Spleen (tissue), 11 donors: Measurements from ENCODE around the gene SRGAP1. TPM values are rescaled to one million over a fixed set of nuclear protein-coding genes. Genes with fewer than 3 reads are reported as not detected.

ENCODE experiments used
- DNase-seq: peaks from one replicate; pipeline ENCODE4 v3.0.0-alpha.2; 2020
- H3K27ac ChIP-seq, 8 donors: fragments of 200-600 bp; sonication (generic) in 7 of 8; 1 replicate in 4 of 8; 2 replicates in 4 of 8; pipeline versions ENCODE4 v1.5.0 to v1.8.0; 2016 to 2021; ENCODE audit warnings: inconsistent platforms in 4 of 8, mild to moderate bottlenecking in 4 of 8, moderate library complexity in 1 of 8
- H3K27me3 ChIP-seq, 7 donors: fragments of 200-600 bp; sonication (generic) in 6 of 7; replicated peaks in 1 of 7; 1 replicate in 4 of 7; 2 replicates in 3 of 7; pipeline versions ENCODE4 v1.5.0 to v1.8.0; 2016 to 2021; ENCODE audit warnings: inconsistent platforms in 3 of 7, mild to moderate bottlenecking in 1 of 7
- H3K36me3 ChIP-seq, 6 donors: fragments of 200-600 bp; sonication (generic) in 5 of 6; 1 replicate in 4 of 6; 2 replicates in 2 of 6; pipeline versions ENCODE4 v1.5.0 to v1.8.0; 2016 to 2021; ENCODE audit warnings: inconsistent platforms in 2 of 6
- H3K4me1 ChIP-seq, 6 donors: fragments of 200-600 bp; sonication (generic) in 5 of 6; 1 replicate in 3 of 6; 2 replicates in 3 of 6; pipeline versions ENCODE4 v1.5.0 to v1.8.0; 2016 to 2021; ENCODE audit warnings: inconsistent platforms in 3 of 6
- H3K4me3 ChIP-seq, 8 donors: fragments of 200-600 bp; sonication (generic) in 7 of 8; 1 replicate in 4 of 8; 2 replicates in 4 of 8; pipeline versions ENCODE4 v1.5.0 to v1.8.0; 2016 to 2021; ENCODE audit warnings: inconsistent platforms in 4 of 8, mild to moderate bottlenecking in 4 of 8, moderate library complexity in 2 of 8
- H3K9me3 ChIP-seq, 8 donors: fragments of 200-600 bp; sonication (generic) in 7 of 8; 1 replicate in 4 of 8; 2 replicates in 4 of 8; pipeline versions ENCODE4 v1.5.0 to v1.8.0; 2016 to 2021; ENCODE audit warnings: inconsistent platforms in 4 of 8
- CTCF ChIP-seq, 11 experiments: fragments of 200-600 bp in 7 of 11; fragments of 450-650 bp in 4 of 11; sonication (generic) in 4 of 11; IDR thresholded peaks in 8 of 11; conservative IDR thresholded peaks in 3 of 11; 1 replicate in 7 of 11; 2 replicates in 4 of 11; pipeline versions ENCODE4 v1.4.0 to v1.8.0; 2016 to 2021; ENCODE audit warnings: antibody characterized with exemption in 11 of 11, inconsistent platforms in 4 of 11, mild to moderate bottlenecking in 1 of 11
- POLR2A ChIP-seq, 3 donors: fragments of 450-650 bp; IDR thresholded peaks; one replicate each; pipeline ENCODE4 v1.5.1; 2017; ENCODE audit warnings: antibody characterized with exemption in 3 of 3, mild to moderate bottlenecking in 1 of 3
- POLR2AphosphoS5 ChIP-seq, 3 donors: sonication (generic); formaldehyde crosslinking; IDR thresholded peaks; one replicate each; pipeline ENCODE4 v1.5.1; 2017; ENCODE audit warnings: antibody characterized with exemption in 3 of 3
- WGBS, 5 donors: extraction: QIAGEN DNeasy Blood & Tissue Kit in 3 of 5; methylation state at CpG; one replicate each; pipeline versions ENCODE4 v1.1.5 to v1.1.7; 2013 to 2018; 5-methylcytosine and 5-hydroxymethylcytosine counted together
- intact Hi-C: fragments of 100-400 bp; cut with DNase I; formaldehyde crosslinking; loops from one replicate; pipeline ENCODE4 v1.15.0; 2023; ENCODE audit warnings: low total_unique reads
- polyA plus RNA-seq, 3 donors: library from polyadenylated mRNA; stranded (reverse); fragments of 200-250 nt; gene quantifications; one replicate each; pipeline ENCODE4 v1.2.1, GENCODE V29; 2013
- total RNA-seq, 7 donors: library from RNA; depleted of rRNA in 3 of 7; stranded (reverse); fragments of >200 nt in 3 of 7; fragmentation: NEBNext Ultra II Directional in 4 of 7; extraction: Animal tissue kit (Norgen Biotek cat#: 25700) in 4 of 7; gene quantifications; one replicate each; pipeline versions ENCODE4 v1.1.0 to v1.2.1, GENCODE V29; 2016 to 2021
- donor health status: healthy with polysubstance abuse.
- donor health status: DM: no; HTN: no; CAD: no; lungs with moderate emphysema.
- donor health status: DM: no; HTN: no; CAD: no.
- donor health status: Bipolar disorder and iron deficiency.
- donor health status: healthy.
- donor health status: DM: no; HTN: no; CAD: no.
- donor health status: DM: yes; HTN: yes; CAD: no.

Gene SRGAP1
- total and polyA plus RNA-seq, 10 donors, result 0.37 to 20.1 (median 13.4) TPM

GRCh38 chr12:64181430-64182291 lies 337.2 kb downstream of the SRGAP1 start:
- intact Hi-C loops, result loop anchor here (5.0 kb wide), 1 partner anchor 339 kb away; the partner anchor contains the start of gene SRGAP1
- H3K27ac ChIP-seq, result peak overlapping the region in 7 of 8 donors; percentile 21 to 56 (median 42)

GRCh38 chr12:64184216-64184615 lies 339.7 kb downstream of the SRGAP1 start:
- 53 to 83% (median 75%) methylated on average over 1 of the region's 1 CpG for WGBS, 5 donors
- no peak for DNase-seq
- Histone ChIP-seq H3K27me3 (no peaks in the 10 kb centered on the region), H3K4me3 (no peak overlapping the region), H3K9me3 (no peaks in the 10 kb centered on the region), H3K36me3 (no peaks in the 10 kb centered on the region), H3K27ac (no peak overlapping the region), H3K4me1 (peaks cover 8 to 23% (median 16%) of the 10 kb centered on the region in 6 donors)
- intact Hi-C loops, result loop anchor here (5.0 kb wide), 1 partner anchor 342 kb away; the partner anchor contains the start of gene SRGAP1
- TF ChIP-seq POLR2A (IDR thresholded peaks at IDR 0.05) (no peak), POLR2AphosphoS5 (IDR thresholded peaks at IDR 0.05) (no peak), CTCF (IDR thresholded peaks at IDR 0.05 in 8 of 11, conservative IDR thresholded peaks at IDR 0.05 in 3 of 11) (no peak)

More at GRCh38 chr12:64181430-64182291, 337.2 kb downstream of the SRGAP1 start:
- no peaks in the 10 kb centered on the region for H3K27me3 ChIP-seq
- 52 to 58% (median 52%) methylated on average over 3 of the region's 3 CpGs for WGBS, 5 donors
- H3K4me3 ChIP-seq, result no peak overlapping the region
- H3K36me3 ChIP-seq, result no peaks in the 10 kb centered on the region
- peaks cover 7 to 24% (median 15%) of the 10 kb centered on the region in 6 donors for H3K4me1 ChIP-seq
- DNase-seq, result no peak
- TF ChIP-seq CTCF (IDR thresholded peaks at IDR 0.05 in 8 of 11, conservative IDR thresholded peaks at IDR 0.05 in 3 of 11), result peak in 9 of 11 experiments; percentile 14 to 57 (median 43)
- no peak for TF ChIP-seq POLR2A (IDR thresholded peaks at IDR 0.05)
- no peaks in the 10 kb centered on the region for H3K9me3 ChIP-seq

GRCh38 chr12:64186789-64187188 lies 342.3 kb downstream of the SRGAP1 start:
- no peak for DNase-seq
- no peak overlapping the region for H3K4me3 ChIP-seq
- H3K27me3 ChIP-seq, result no peaks in the 10 kb centered on the region
- 48 to 78% (median 62%) methylated on average over 2 of the region's 2 CpGs for WGBS, 5 donors
- H3K4me1 ChIP-seq, result peaks cover 0 to 13% (median 9%) of the 10 kb centered on the region in 6 donors
- TF ChIP-seq POLR2AphosphoS5 (IDR thresholded peaks at IDR 0.05) (no peak), POLR2A (IDR thresholded peaks at IDR 0.05) (no peak), CTCF (IDR thresholded peaks at IDR 0.05 in 8 of 11, conservative IDR thresholded peaks at IDR 0.05 in 3 of 11) (no peak)
- intact Hi-C loops, result no loop called here
- H3K27ac ChIP-seq, result peak overlapping the region in 1 of 8 donors; percentile 41
- H3K9me3 ChIP-seq, result no peaks in the 10 kb centered on the region
- H3K36me3 ChIP-seq, result peaks cover 0 to 5% (median 0%) of the 10 kb centered on the region in 6 donors

GRCh38 chr12:64187370-64187769 lies 342.9 kb downstream of the SRGAP1 start:
- Histone ChIP-seq H3K36me3 (peaks cover 0 to 9% (median 0%) of the 10 kb centered on the region in 6 donors), H3K4me1 (peaks cover 0 to 13% (median 7%) of the 10 kb centered on the region in 6 donors), H3K27ac (peak overlapping the region in 1 of 8 donors; percentile 41), H3K9me3 (no peaks in the 10 kb centered on the region), H3K27me3 (no peaks in the 10 kb centered on the region), H3K4me3 (no peak overlapping the region)
- no peak for TF ChIP-seq CTCF (IDR thresholded peaks at IDR 0.05 in 8 of 11, conservative IDR thresholded peaks at IDR 0.05 in 3 of 11)
- DNase-seq, result no peak
- intact Hi-C loops, result no loop called here
- WGBS, 5 donors, result 39 to 65% (median 53%) methylated on average over 3 of the region's 3 CpGs
